ENCODE measurements around the gene TEX22.
A peak's percentile ranks its signal among the peaks of the same experiment; 100 is the strongest.
"Not testable (repeated sequence)": the region's sequence is repeated elsewhere in the genome, so short reads cannot be mapped to it uniquely, and the experiment has no call there.

TEX22 gene

GRCh38 chr14:105398044-105398725 lies at the start of gene TEX22:
TSS of gene TEX22 (plus strand) at chr14:105398538. CDS start at chr14:105399341, 803 bp downstream.
- DNase-seq, result peak; percentile 57

GRCh38 chr14:105348945-105349699 lies 49.2 kb upstream of the TEX22 start:
- DNase-seq, result no peak

GRCh38 chr14:105349992-105350391 lies 48.3 kb upstream of the TEX22 start:
- DNase-seq, result no peak

- DNase-seq, result no peak
These were observed 47.7 kb upstream of the TEX22 start for GRCh38 chr14:105350450-105351244.

- DNase-seq, result no peak
These were observed 46.9 kb upstream of the TEX22 start for GRCh38 chr14:105351410-105351809.

GRCh38 chr14:105351920-105352851 lies 46.2 kb upstream of the TEX22 start:
- DNase-seq, result peak; percentile 56

- no peak for DNase-seq
These were observed 45.2 kb upstream of the TEX22 start for GRCh38 chr14:105353136-105353535.

- no peak for DNase-seq
These were observed 43.8 kb upstream of the TEX22 start for GRCh38 chr14:105354541-105354940.

GRCh38 chr14:105355049-105355575 lies 43.2 kb upstream of the TEX22 start:
- DNase-seq, result no peak

GRCh38 chr14:105355850-105356604 lies 42.3 kb upstream of the TEX22 start:
- DNase-seq, result no peak

GRCh38 chr14:105356927-105357326 lies 41.4 kb upstream of the TEX22 start:
- DNase-seq, result no peak

- DNase-seq, result no peak
These were observed 40.7 kb upstream of the TEX22 start for GRCh38 chr14:105357626-105358025.

- DNase-seq, result no peak
These were observed 40.0 kb upstream of the TEX22 start for GRCh38 chr14:105358140-105358846.

GRCh38 chr14:105358943-105359342 lies 39.4 kb upstream of the TEX22 start:
- no peak for DNase-seq

GRCh38 chr14:105361412-105361811 lies 36.9 kb upstream of the TEX22 start:
- DNase-seq, result not testable (repeated sequence)

- DNase-seq, result no peak
These were observed 34.3 kb upstream of the TEX22 start for GRCh38 chr14:105363847-105364708.

GRCh38 chr14:105365101-105365500 lies 33.2 kb upstream of the TEX22 start:
- DNase-seq, result no peak

GRCh38 chr14:105365681-105366080 lies 32.7 kb upstream of the TEX22 start:
- DNase-seq, result no peak

GRCh38 chr14:105366386-105367074 lies 31.8 kb upstream of the TEX22 start:
- no peak for DNase-seq
